HepG2 (cell line): ENCODE measurements around the gene BRCA1.

Experiments used
- POLR2A ChIP-seq, 2 experiments: IDR thresholded peaks; 2 replicates each; pipeline ENCODE4 v1.6.1; 2011; ENCODE audit warnings: low read depth in 2 of 2, low read length in 2 of 2, mild to moderate bottlenecking in 1 of 2, moderate library complexity in 1 of 2; ENCODE audit not compliant: insufficient read depth in 1 of 2
- TCF12 ChIP-seq, 2 experiments: fragments of 450-650 bp in 1 of 2; sonication (generic) in 1 of 2; formaldehyde crosslinking in 1 of 2; IDR thresholded peaks; 2 replicates each; pipeline versions ENCODE4 v1.6.1 to v1.8.0; 2017 to 2022; ENCODE audit warnings: antibody characterized with exemption in 1 of 2, mild to moderate bottlenecking in 1 of 2, missing genetic modification reagents in 1 of 2, moderate library complexity in 1 of 2
- ZIK1 ChIP-seq: sonication (generic); formaldehyde crosslinking; IDR thresholded peaks from 2 replicates; pipeline ENCODE4 v1.5.0; 2020; ENCODE audit warnings: mild to moderate bottlenecking, low read depth, missing genetic modification reagents, borderline replicate concordance
- ZNF546 ChIP-seq: sonication (generic); formaldehyde crosslinking; conservative IDR thresholded peaks from 2 replicates; pipeline ENCODE4 v1.8.1; 2023; ENCODE audit warnings: mild to moderate bottlenecking, missing genetic modification reagents
- TF ChIP-seq, protein P1 (sequence below): sonication (generic); formaldehyde crosslinking; IDR thresholded peaks from 2 replicates; pipeline ENCODE4 v1.8.1; 2022; ENCODE audit warnings: low read depth, mild to moderate bottlenecking, missing genetic modification reagents
- TF ChIP-seq, protein P2 (sequence below): sonication (generic); formaldehyde crosslinking; IDR thresholded peaks from 2 replicates; pipeline ENCODE4 v1.5.0; 2020; ENCODE audit warnings: mild to moderate bottlenecking, missing genetic modification reagents, moderate library complexity
- TF ChIP-seq, protein P3 (sequence below): sonication (generic); formaldehyde crosslinking; IDR thresholded peaks from 2 replicates; pipeline ENCODE4 v1.5.0; 2020; ENCODE audit warnings: mild to moderate bottlenecking, missing genetic modification reagents, borderline replicate concordance
- TF ChIP-seq, protein P4 (sequence below): sonication (generic); formaldehyde crosslinking; IDR thresholded peaks from 2 replicates; pipeline ENCODE4 v1.5.0; 2020; ENCODE audit warnings: mild to moderate bottlenecking, low read depth, missing genetic modification reagents, borderline replicate concordance
- TF ChIP-seq, protein P5 (sequence below), 2 experiments: IDR thresholded peaks; 2 replicates each; pipeline ENCODE4 v1.6.1; 2011 to 2012; ENCODE audit warnings: low read length in 2 of 2, borderline replicate concordance in 1 of 2, low read depth in 1 of 2, mild to moderate bottlenecking in 1 of 2, moderate library complexity in 1 of 2

DNA sequence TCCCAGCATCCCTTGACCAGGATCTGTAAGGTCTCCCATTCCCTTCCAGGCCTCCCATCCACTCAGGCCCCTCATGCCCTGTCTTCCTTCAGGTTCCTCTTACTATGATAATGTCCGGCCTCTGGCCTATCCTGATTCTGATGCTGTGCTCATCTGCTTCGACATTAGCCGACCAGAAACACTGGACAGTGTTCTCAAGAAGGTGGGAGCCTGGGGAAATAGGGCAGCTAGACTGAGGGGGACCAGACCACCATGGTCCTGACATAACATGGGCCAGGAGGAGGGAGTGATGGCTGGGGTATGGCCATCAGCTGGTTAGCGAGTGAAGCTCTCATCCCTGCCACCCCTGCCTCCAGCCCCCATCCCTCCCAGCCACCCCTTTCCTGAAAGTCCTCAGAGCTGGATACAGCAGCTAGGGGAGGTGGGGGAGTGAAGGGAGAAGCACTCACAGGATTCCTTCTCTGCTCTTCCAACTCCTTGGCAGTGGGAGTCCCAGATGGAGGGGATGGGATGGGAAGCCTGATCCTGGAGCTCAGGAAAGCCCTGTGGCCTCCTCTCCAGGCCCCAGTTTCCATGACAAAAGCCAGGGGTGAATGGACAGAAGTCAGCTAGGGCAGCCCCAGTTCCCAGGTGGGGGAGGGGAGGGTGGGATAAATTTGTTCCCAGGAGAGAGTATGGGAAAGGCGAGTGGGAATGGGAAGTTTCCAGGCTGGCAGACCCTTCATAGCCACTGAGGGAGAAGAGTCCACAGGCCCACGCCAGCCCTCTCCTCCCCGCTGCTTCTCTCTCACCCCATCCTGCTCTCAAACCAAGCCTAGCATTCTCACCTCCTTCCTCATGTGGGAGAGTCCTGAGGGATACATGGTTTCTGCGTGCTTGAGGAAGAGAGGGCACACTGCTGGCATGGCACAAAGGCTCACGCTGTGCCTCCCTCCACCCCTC lies 97.8 kb downstream of the BRCA1 start:
- TF ChIP-seq, protein P1, sequence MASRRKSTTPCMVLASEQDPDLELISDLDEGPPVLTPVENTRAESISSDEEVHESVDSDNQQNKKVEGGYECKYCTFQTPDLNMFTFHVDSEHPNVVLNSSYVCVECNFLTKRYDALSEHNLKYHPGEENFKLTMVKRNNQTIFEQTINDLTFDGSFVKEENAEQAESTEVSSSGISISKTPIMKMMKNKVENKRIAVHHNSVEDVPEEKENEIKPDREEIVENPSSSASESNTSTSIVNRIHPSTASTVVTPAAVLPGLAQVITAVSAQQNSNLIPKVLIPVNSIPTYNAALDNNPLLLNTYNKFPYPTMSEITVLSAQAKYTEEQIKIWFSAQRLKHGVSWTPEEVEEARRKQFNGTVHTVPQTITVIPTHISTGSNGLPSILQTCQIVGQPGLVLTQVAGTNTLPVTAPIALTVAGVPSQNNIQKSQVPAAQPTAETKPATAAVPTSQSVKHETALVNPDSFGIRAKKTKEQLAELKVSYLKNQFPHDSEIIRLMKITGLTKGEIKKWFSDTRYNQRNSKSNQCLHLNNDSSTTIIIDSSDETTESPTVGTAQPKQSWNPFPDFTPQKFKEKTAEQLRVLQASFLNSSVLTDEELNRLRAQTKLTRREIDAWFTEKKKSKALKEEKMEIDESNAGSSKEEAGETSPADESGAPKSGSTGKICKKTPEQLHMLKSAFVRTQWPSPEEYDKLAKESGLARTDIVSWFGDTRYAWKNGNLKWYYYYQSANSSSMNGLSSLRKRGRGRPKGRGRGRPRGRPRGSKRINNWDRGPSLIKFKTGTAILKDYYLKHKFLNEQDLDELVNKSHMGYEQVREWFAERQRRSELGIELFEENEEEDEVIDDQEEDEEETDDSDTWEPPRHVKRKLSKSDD (CRISPR knock-in tag), result no peak
- TF ChIP-seq ZNF546 (CRISPR knock-in tag) (no peak), TCF12 (IDR thresholded peaks at IDR 0.05) (no peak), TCF12 (CRISPR knock-in tag; IDR thresholded peaks at IDR 0.05) (no peak), ZIK1 (CRISPR knock-in tag) (no peak), POLR2A (IDR thresholded peaks at IDR 0.05; ENCODE audit: insufficient read depth in 1 of 2, low read depth in 2 of 2, low read length in 2 of 2) (no peak)
- TF ChIP-seq, protein P2, sequence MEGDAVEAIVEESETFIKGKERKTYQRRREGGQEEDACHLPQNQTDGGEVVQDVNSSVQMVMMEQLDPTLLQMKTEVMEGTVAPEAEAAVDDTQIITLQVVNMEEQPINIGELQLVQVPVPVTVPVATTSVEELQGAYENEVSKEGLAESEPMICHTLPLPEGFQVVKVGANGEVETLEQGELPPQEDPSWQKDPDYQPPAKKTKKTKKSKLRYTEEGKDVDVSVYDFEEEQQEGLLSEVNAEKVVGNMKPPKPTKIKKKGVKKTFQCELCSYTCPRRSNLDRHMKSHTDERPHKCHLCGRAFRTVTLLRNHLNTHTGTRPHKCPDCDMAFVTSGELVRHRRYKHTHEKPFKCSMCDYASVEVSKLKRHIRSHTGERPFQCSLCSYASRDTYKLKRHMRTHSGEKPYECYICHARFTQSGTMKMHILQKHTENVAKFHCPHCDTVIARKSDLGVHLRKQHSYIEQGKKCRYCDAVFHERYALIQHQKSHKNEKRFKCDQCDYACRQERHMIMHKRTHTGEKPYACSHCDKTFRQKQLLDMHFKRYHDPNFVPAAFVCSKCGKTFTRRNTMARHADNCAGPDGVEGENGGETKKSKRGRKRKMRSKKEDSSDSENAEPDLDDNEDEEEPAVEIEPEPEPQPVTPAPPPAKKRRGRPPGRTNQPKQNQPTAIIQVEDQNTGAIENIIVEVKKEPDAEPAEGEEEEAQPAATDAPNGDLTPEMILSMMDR (CRISPR knock-in tag), result no peak
- TF ChIP-seq, protein P3, sequence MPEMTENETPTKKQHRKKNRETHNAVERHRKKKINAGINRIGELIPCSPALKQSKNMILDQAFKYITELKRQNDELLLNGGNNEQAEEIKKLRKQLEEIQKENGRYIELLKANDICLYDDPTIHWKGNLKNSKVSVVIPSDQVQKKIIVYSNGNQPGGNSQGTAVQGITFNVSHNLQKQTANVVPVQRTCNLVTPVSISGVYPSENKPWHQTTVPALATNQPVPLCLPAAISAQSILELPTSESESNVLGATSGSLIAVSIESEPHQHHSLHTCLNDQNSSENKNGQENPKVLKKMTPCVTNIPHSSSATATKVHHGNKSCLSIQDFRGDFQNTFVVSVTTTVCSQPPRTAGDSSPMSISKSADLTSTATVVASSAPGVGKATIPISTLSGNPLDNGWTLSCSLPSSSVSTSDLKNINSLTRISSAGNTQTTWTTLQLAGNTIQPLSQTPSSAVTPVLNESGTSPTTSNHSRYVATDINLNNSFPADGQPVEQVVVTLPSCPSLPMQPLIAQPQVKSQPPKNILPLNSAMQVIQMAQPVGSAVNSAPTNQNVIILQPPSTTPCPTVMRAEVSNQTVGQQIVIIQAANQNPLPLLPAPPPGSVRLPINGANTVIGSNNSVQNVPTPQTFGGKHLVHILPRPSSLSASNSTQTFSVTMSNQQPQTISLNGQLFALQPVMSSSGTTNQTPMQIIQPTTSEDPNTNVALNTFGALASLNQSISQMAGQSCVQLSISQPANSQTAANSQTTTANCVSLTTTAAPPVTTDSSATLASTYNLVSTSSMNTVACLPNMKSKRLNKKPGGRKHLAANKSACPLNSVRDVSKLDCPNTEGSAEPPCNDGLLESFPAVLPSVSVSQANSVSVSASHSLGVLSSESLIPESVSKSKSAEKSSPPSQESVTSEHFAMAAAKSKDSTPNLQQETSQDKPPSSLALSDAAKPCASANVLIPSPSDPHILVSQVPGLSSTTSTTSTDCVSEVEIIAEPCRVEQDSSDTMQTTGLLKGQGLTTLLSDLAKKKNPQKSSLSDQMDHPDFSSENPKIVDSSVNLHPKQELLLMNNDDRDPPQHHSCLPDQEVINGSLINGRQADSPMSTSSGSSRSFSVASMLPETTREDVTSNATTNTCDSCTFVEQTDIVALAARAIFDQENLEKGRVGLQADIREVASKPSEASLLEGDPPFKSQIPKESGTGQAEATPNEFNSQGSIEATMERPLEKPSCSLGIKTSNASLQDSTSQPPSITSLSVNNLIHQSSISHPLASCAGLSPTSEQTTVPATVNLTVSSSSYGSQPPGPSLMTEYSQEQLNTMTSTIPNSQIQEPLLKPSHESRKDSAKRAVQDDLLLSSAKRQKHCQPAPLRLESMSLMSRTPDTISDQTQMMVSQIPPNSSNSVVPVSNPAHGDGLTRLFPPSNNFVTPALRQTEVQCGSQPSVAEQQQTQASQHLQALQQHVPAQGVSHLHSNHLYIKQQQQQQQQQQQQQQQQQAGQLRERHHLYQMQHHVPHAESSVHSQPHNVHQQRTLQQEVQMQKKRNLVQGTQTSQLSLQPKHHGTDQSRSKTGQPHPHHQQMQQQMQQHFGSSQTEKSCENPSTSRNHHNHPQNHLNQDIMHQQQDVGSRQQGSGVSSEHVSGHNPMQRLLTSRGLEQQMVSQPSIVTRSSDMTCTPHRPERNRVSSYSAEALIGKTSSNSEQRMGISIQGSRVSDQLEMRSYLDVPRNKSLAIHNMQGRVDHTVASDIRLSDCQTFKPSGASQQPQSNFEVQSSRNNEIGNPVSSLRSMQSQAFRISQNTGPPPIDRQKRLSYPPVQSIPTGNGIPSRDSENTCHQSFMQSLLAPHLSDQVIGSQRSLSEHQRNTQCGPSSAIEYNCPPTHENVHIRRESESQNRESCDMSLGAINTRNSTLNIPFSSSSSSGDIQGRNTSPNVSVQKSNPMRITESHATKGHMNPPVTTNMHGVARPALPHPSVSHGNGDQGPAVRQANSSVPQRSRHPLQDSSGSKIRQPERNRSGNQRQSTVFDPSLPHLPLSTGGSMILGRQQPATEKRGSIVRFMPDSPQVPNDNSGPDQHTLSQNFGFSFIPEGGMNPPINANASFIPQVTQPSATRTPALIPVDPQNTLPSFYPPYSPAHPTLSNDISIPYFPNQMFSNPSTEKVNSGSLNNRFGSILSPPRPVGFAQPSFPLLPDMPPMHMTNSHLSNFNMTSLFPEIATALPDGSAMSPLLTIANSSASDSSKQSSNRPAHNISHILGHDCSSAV (CRISPR knock-in tag), result no peak
- TF ChIP-seq, protein P4, sequence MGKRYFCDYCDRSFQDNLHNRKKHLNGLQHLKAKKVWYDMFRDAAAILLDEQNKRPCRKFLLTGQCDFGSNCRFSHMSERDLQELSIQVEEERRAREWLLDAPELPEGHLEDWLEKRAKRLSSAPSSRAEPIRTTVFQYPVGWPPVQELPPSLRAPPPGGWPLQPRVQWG (CRISPR knock-in tag), result no peak
- TF ChIP-seq, protein P5, sequence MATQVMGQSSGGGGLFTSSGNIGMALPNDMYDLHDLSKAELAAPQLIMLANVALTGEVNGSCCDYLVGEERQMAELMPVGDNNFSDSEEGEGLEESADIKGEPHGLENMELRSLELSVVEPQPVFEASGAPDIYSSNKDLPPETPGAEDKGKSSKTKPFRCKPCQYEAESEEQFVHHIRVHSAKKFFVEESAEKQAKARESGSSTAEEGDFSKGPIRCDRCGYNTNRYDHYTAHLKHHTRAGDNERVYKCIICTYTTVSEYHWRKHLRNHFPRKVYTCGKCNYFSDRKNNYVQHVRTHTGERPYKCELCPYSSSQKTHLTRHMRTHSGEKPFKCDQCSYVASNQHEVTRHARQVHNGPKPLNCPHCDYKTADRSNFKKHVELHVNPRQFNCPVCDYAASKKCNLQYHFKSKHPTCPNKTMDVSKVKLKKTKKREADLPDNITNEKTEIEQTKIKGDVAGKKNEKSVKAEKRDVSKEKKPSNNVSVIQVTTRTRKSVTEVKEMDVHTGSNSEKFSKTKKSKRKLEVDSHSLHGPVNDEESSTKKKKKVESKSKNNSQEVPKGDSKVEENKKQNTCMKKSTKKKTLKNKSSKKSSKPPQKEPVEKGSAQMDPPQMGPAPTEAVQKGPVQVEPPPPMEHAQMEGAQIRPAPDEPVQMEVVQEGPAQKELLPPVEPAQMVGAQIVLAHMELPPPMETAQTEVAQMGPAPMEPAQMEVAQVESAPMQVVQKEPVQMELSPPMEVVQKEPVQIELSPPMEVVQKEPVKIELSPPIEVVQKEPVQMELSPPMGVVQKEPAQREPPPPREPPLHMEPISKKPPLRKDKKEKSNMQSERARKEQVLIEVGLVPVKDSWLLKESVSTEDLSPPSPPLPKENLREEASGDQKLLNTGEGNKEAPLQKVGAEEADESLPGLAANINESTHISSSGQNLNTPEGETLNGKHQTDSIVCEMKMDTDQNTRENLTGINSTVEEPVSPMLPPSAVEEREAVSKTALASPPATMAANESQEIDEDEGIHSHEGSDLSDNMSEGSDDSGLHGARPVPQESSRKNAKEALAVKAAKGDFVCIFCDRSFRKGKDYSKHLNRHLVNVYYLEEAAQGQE (IDR thresholded peaks at IDR 0.05; ENCODE audit: borderline replicate concordance in 1 of 2, low read depth in 1 of 2, low read length in 2 of 2), result no peak
